Dendritic cell treated with granulocyte-macrophage colony-stimulating factor and Interleukin-4, amounts not matched to agents 40 ng/mL and 50 ng/mL, for 4 days (primary cell): Measurements from ENCODE around the gene TBL1X.
A peak's percentile ranks its signal among the peaks of the same experiment; 100 is the strongest.

ENCODE experiments used
- H3K27ac Mint-ChIP-seq: one replicate; pipeline ENCODE4 v1.8.0; 2022; ENCODE audit warnings: mild to moderate bottlenecking, mixed read lengths
- H3K27me3 Mint-ChIP-seq: one replicate; pipeline ENCODE4 v1.8.0; 2022; ENCODE audit warnings: mild to moderate bottlenecking, mixed read lengths
- H3K36me3 Mint-ChIP-seq: one replicate; pipeline ENCODE4 v1.8.0; 2022; ENCODE audit warnings: low read depth, mixed read lengths
- H3K4me1 Mint-ChIP-seq: one replicate; pipeline ENCODE4 v1.8.0; 2022; ENCODE audit warnings: low read depth, mixed read lengths
- H3K4me3 Mint-ChIP-seq: one replicate; pipeline ENCODE4 v1.8.0; 2022; ENCODE audit warnings: mild to moderate bottlenecking, moderate library complexity, mixed read lengths
- H3K9me3 Mint-ChIP-seq: one replicate; pipeline ENCODE4 v1.8.0; 2022; ENCODE audit warnings: mixed read lengths
- intact Hi-C: fragments of 100-400 bp; cut with micrococcal nuclease; formaldehyde crosslinking; loops from one replicate; pipeline ENCODE4 v1.15.0; 2022

The TBL1X gene

DNA sequence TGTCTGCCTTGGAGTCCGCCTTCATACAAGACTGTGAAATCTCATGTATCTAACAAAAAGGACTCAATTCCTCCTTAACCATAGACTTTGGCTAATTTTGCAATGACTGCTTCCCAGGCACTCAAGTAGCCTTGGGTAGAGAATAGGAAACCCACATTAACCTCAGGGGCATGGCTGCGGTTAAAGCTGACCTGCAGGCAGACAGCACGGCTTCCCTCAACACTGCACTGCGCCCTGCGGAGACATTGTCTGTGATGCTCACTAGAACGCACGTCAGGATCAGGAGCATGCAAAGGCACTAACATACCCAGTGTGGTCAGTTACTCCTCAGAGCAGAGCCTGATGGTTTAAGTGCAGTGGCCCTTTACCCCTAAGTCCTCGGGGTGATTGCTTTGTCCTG, 311.1 kb downstream of the TBL1X start:
- Mint-ChIP-seq H3K27me3 (peaks cover 80% of the 10 kb centered on the region), H3K4me3 (no peak overlapping the region), H3K9me3 (no peaks in the 10 kb centered on the region), H3K36me3 (no peaks in the 10 kb centered on the region), H3K4me1 (no peaks in the 10 kb centered on the region), H3K27ac (no peak overlapping the region)
- intact Hi-C loops, result no loop called here

DNA sequence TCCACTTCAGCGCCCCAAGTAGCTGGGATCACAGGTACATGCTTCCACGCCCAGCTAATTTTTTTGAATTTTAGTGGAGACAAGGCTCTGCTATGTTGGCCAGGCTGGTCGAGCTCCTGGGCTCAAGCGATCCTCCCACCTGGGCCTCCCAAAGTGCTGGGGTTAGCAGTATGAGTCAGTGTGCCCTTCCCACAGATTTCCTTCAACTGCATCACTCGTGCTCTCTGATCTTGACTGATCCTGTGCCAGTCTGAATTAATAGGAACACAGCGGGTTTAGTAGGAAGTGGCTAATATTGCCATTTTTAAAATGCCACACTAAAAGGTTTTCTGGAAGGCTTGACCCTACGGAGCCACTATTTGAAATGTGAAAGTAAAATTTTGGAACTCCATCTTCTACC, 317.1 kb downstream of the TBL1X start:
- H3K9me3 Mint-ChIP-seq, result no peaks in the 10 kb centered on the region
- intact Hi-C loops, result no loop called here
- H3K4me1 Mint-ChIP-seq, result no peaks in the 10 kb centered on the region
- peaks cover 70% of the 10 kb centered on the region for H3K27me3 Mint-ChIP-seq
- H3K27ac Mint-ChIP-seq, result no peak overlapping the region
- H3K36me3 Mint-ChIP-seq, result no peaks in the 10 kb centered on the region
- no peak overlapping the region for H3K4me3 Mint-ChIP-seq

DNA sequence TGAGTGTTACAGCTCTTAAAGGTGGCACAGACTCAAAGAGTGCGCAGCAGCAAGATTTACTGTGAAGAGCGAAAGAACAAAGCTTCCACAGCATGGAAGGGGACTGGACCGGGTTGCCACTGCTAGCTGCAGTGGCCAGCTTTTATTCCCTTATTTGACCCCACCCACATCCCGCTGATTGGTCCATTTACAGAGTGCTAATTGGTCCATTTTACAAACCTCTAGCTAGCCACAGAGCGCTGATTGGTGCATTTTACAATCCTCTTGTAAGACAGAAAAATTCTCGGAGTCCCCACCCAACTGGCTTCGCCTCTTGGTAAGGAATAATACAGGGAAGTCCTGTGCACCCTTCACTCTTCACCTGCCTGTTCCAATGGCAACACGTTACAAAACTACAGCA, 319.5 kb downstream of the TBL1X start:
- Mint-ChIP-seq H3K9me3 (no peaks in the 10 kb centered on the region), H3K4me3 (no peak overlapping the region), H3K4me1 (no peaks in the 10 kb centered on the region), H3K27ac (no peak overlapping the region), H3K27me3 (peaks cover 69% of the 10 kb centered on the region), H3K36me3 (no peaks in the 10 kb centered on the region)
- intact Hi-C loops, result no loop called here

DNA sequence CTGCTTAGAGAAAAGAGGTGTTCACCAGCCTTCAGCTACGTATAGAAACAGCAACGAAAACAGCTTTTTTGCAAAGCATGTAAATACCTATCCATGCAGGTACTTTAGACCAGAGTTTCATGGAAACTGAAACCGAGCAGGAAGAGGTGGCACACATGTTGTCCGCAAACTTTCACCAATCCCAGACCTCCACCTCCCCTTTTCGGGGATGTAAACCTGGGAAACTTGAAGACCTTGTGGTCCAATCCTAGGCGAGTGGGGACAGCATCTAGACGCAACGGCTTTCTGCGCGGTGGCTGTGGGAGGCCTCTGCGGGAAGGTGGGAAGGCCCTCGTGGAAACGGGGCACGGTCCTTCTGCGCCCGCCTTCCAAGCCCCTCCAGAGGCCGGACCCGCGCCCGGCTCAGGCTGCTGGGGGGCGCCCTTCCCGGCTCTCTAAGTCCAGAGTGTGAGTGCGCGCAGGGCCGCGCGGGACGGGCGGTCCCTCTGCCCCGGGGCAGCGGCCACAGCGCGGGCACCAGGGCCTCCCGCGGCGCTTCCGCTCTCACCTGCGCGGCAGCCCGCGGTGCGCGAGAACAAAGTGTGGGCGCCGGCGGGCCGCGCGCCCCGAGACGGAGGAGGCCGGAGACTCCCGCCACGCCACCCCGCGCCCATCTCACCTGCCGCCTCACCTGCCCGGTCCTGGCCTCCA, 320.5 kb downstream of the TBL1X start:
- H3K27me3 Mint-ChIP-seq, result peaks cover 71% of the 10 kb centered on the region
- H3K4me3 Mint-ChIP-seq, result no peak overlapping the region
- no peak overlapping the region for H3K27ac Mint-ChIP-seq
- intact Hi-C loops, result no loop called here
- no peaks in the 10 kb centered on the region for H3K36me3 Mint-ChIP-seq
- no peaks in the 10 kb centered on the region for H3K4me1 Mint-ChIP-seq
- no peaks in the 10 kb centered on the region for H3K9me3 Mint-ChIP-seq

DNA sequence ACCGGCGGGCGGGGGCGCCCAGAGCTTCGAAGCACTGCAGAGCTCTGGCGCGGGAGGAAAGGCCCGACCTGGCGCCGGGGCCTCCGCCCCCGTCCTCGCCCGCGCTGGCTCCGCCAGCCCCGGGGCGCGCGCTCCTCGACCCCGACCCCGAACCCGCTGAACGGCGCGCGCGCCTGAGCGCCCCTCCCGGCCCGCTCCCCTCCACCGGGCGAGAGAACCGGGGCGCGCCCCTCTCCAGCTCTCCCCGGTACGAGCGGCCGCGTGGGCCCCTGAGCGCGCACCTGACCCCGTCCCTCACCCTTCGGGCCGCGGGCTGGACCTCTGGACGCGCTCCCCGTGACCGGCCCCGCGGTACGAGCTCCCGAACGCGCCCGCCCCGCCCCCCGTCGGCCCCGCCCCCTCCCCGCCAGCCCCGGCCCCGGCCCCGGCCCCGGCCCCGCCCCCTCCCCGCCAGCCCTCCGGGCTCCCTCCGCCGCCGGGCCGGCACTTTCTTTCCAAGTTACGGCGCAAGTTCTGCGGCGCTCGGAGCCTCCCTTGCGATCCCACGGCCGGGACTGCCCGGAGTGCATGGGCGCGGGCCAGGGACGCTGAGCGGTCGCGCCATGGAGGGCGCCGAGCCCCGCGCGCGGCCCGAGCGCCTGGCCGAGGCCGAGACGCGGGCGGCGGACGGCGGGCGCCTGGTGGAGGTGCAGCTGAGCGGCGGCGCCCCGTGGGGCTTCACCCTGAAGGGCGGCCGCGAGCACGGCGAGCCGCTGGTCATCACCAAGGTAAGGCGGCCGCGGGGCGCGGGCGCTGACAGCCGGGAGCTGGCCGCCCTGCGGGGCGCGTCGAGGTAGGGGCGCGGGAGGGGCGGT, 321.3 kb downstream of the TBL1X start, which contains the start of gene SHROOM2:
Gene SHROOM2 (plus strand): TSS at position 486 of the 854 bp plus-strand sequence. CDS start 117 bp downstream, at position 603.
- H3K27ac Mint-ChIP-seq, result no peak within 1 kb of the TSS
- intact Hi-C loops, result no loop called here
- H3K9me3 Mint-ChIP-seq, result no peaks in the 10 kb centered on the region
- peak within 1 kb of the TSS; percentile 59 for H3K4me3 Mint-ChIP-seq
- H3K27me3 Mint-ChIP-seq, result peaks cover 70% of the 10 kb centered on the region
- H3K4me1 Mint-ChIP-seq, result no peaks in the 10 kb centered on the region
- no peaks in the 10 kb centered on the region for H3K36me3 Mint-ChIP-seq

DNA sequence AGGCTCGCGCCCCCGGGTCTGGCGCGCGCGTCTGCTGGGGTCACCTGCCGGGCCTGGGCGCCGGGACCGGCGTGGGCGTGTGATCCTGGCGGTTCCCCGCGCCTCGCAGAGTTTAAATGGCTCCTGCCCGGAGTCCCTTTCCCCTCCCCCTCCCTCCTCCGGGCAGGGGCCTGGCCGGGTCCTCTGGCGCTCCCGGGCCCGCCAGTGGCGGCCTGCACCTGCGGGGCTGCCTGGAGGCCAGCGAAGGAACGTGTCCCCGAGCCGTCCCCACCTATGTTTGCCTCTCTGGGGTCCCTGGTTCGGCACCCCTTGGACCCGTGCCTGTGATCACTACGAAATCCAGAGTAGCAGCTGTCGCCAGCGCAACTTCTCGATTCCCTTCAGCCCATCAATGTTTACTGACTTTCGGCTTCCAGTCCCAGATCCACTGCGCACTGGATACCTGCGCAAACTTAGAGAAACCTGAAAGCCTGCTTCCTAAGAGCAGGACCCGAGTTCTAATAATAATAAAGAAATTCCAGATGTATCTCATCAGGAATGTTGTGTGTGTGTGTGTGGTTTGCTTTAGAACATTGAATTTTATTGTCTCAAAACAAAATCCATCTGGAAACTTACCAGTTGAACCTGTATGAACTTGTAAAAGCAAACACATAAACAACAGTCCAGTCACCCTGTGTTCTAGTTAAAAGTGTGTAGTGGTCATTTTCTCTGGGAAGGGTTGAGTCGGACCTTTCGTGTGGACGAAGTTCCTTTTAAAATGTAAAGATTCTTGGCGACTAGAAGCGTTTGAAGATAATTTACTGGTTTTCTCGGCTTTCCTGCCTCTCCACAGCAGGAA, 322.2 kb downstream of the TBL1X start:
- Mint-ChIP-seq H3K9me3 (no peaks in the 10 kb centered on the region), H3K36me3 (no peaks in the 10 kb centered on the region), H3K4me3 (peak overlapping the region; percentile 59), H3K27me3 (peaks cover 65% of the 10 kb centered on the region), H3K27ac (no peak overlapping the region), H3K4me1 (no peaks in the 10 kb centered on the region)
- intact Hi-C loops, result no loop called here

DNA sequence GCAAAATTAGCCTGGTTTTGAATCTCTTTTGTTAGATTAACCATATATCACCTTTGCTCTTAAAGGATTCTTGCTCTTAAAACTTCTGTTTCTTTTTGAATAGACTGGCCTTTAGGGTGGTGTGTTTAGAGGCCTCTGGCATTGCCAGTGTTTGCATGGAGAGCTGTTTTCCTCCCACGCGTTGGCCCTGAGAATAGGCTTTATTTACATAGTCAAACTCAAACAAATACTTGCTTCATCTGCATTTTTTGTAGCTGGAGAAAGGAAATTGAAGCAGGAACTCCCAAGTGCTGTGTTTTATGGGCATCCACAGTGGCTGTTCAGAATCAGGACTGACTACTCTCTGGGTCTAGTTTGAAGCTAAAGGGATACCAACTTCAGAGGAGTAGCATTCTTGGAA, 324.1 kb downstream of the TBL1X start:
- Mint-ChIP-seq H3K27me3 (peaks cover 62% of the 10 kb centered on the region), H3K4me1 (no peaks in the 10 kb centered on the region), H3K36me3 (no peaks in the 10 kb centered on the region), H3K4me3 (no peak overlapping the region), H3K27ac (no peak overlapping the region), H3K9me3 (no peaks in the 10 kb centered on the region)
- intact Hi-C loops, result no loop called here

DNA sequence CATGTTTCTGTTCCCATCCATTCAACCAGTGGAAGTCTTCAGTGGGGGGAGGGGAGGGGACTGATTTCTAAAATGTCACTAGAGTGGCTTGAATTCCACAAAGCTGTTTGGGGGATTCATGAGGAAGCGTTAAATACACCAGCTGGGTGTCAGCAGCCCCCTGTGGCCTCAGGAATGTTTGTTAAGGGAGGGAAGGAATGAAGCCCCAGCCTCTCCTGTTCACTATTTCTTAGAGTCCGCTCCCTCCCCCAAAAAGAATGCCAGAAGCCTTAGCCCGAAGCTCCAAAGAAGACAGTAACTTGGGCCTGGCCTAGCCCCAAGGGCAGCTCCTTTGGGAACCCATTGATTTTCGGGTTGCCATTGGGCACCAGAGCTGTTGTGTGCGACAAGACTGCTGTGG, 324.7 kb downstream of the TBL1X start:
- peaks cover 61% of the 10 kb centered on the region for H3K27me3 Mint-ChIP-seq
- H3K4me1 Mint-ChIP-seq, result no peaks in the 10 kb centered on the region
- H3K36me3 Mint-ChIP-seq, result no peaks in the 10 kb centered on the region
- H3K27ac Mint-ChIP-seq, result no peak overlapping the region
- no peak overlapping the region for H3K4me3 Mint-ChIP-seq
- intact Hi-C loops, result no loop called here
- H3K9me3 Mint-ChIP-seq, result no peaks in the 10 kb centered on the region
